Tibial nerve (tissue), 3 donors: Measurements from ENCODE around the gene RASIP1.

ENCODE experiments used
- CTCF ChIP-seq, 5 experiments: fragments of 200-600 bp in 3 of 5; fragments of 450-650 bp in 2 of 5; sonication (generic) in 3 of 5; IDR thresholded peaks; one replicate each; pipeline ENCODE4 v1.5.1; 2016 to 2019; ENCODE audit warnings: antibody characterized with exemption in 5 of 5, mild to moderate bottlenecking in 3 of 5, moderate library complexity in 2 of 5
- POLR2A ChIP-seq, 2 donors: fragments of 450-650 bp; IDR thresholded peaks; one replicate each; pipeline ENCODE4 v1.6.1; 2017; ENCODE audit warnings: antibody characterized with exemption in 2 of 2, mild to moderate bottlenecking in 2 of 2, moderate library complexity in 2 of 2

- TF ChIP-seq CTCF (IDR thresholded peaks at IDR 0.05) (no peak), POLR2A (IDR thresholded peaks at IDR 0.05) (no peak)
Observed at GRCh38 chr19:48696353-48697010, 43.9 kb downstream of the RASIP1 start.
